SU-DHL-6 (cell line): ENCODE measurements around the gene PPP1R12B.
"Not testable (repeated sequence)": the region's sequence is repeated elsewhere in the genome, so short reads cannot be mapped to it uniquely, and the experiment has no call there.

ENCODE experiments used
- H2AFZ ChIP-seq: fragments of 200-600 bp; sonication (generic); 2 replicates; pipeline ENCODE4 v1.6.1; 2014; ENCODE audit warnings: low read depth, mild to moderate bottlenecking, moderate library complexity, mixed read lengths, antibody characterized with exemption, low read length; ENCODE audit not compliant: severe bottlenecking
- H3F3A ChIP-seq: fragments of 200-600 bp; shearing (Covaris generic); 2 replicates; pipeline ENCODE4 v1.6.0; 2016; ENCODE audit warnings: antibody characterized with exemption, mild to moderate bottlenecking; ENCODE audit not compliant: insufficient read depth
- H3K27ac ChIP-seq: fragments of 200-600 bp; sonication (generic); 2 replicates; pipeline ENCODE4 v1.5.1; 2016; ENCODE audit warnings: low read depth, mild to moderate bottlenecking, low read length, moderate library complexity, mixed read lengths
- H3K27me3 ChIP-seq: fragments of 200-600 bp; sonication (generic), shearing (Covaris generic); 2 replicates; pipeline ENCODE4 v1.6.0; 2014; ENCODE audit warnings: mild to moderate bottlenecking, low read length
- H3K36me3 ChIP-seq: fragments of 200-600 bp; sonication (generic); 2 replicates; pipeline ENCODE4 v1.6.1; 2014; ENCODE audit warnings: mild to moderate bottlenecking, low read length, mixed read lengths
- H3K4me2 ChIP-seq: fragments of 300-600, 200-600 bp; shearing (Covaris generic), sonication (generic); 2 replicates; pipeline ENCODE4 v1.6.0; 2014; ENCODE audit warnings: low read length, low read depth, mild to moderate bottlenecking; ENCODE audit not compliant: poor library complexity, severe bottlenecking
- H3K4me3 ChIP-seq: fragments of 200-600 bp; sonication (generic); 2 replicates; pipeline ENCODE4 v1.5.1; 2014; ENCODE audit warnings: antibody characterized with exemption, low read length, mild to moderate bottlenecking, mixed read lengths; ENCODE audit not compliant: insufficient read depth, poor library complexity, severe bottlenecking
- H3K79me2 ChIP-seq: fragments of 200-600 bp; sonication (generic); 2 replicates; pipeline ENCODE4 v1.6.1; 2014; ENCODE audit warnings: mild to moderate bottlenecking, low read length, moderate library complexity; ENCODE audit not compliant: insufficient read depth
- H3K9ac ChIP-seq: fragments of 200-600 bp; sonication (generic); 2 replicates; pipeline ENCODE4 v1.7.0; 2014; ENCODE audit warnings: mild to moderate bottlenecking, low read length
- H3K9me2 ChIP-seq: fragments of 200-600 bp; sonication (generic); replicated peaks from 2 replicates; pipeline ENCODE4 v1.6.1; 2014; ENCODE audit warnings: low read length; ENCODE audit not compliant: insufficient read depth
- H3K9me3 ChIP-seq: fragments of 200-600 bp; sonication (generic); 2 replicates; pipeline ENCODE4 v1.6.1; 2014; ENCODE audit warnings: low read length, mixed read lengths; ENCODE audit not compliant: insufficient read depth
- H4K20me1 ChIP-seq: fragments of 200-600 bp; sonication (generic); 2 replicates; pipeline ENCODE4 v1.6.1; 2014; ENCODE audit warnings: low read depth, mild to moderate bottlenecking, antibody characterized with exemption, low read length, moderate library complexity, mixed read lengths
- EZH2phosphoT487 ChIP-seq: fragments of 200-600 bp; sonication (generic), shearing (Covaris generic); conservative IDR thresholded peaks from 2 replicates; pipeline ENCODE4 v1.6.1; 2018; ENCODE audit warnings: mild to moderate bottlenecking, antibody characterized with exemption, low read length, moderate library complexity, mixed read lengths
- TF ChIP-seq, protein P1 (sequence below): fragments of 200-600 bp; sonication (generic); IDR thresholded peaks from one replicate; pipeline ENCODE4 v1.5.1; 2017; ENCODE audit warnings: antibody characterized with exemption, mild to moderate bottlenecking, low read length, moderate library complexity; ENCODE audit not compliant: insufficient read depth, poor library complexity, severe bottlenecking

The PPP1R12B gene

DNA sequence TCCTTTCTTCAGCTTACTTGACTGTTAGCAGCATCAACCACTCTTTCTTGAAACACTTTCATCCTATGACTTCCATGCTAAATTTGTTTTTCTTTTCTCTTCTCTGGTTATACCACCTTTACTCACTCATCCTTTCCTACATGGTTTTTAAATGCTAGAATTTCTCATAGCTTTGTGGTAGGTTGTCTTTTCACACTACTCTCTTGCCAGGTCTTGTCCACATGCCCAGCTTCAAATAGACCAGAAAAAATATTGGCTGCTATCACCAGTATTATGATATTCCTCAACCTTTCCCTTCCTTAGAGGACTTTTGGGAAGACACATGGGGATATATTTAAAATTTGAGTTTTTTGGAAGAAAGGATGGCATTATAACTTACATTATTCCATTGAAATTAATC lies 48.8 kb downstream of the PPP1R12B start:
- no peaks in the 10 kb centered on the region for H3K79me2 ChIP-seq
- no peaks in the 10 kb centered on the region for H3K27me3 ChIP-seq
- no peaks in the 10 kb centered on the region for H3F3A ChIP-seq
- TF ChIP-seq EZH2phosphoT487: no peak
- H3K36me3 ChIP-seq: no peaks in the 10 kb centered on the region
- H4K20me1 ChIP-seq: no peaks in the 10 kb centered on the region
- no peak overlapping the region for H3K4me3 ChIP-seq
- H3K9me3 ChIP-seq: no peaks in the 10 kb centered on the region
- no peak overlapping the region for H2AFZ ChIP-seq
- H3K27ac ChIP-seq: no peak overlapping the region
- no peak overlapping the region for H3K4me2 ChIP-seq
- no peaks in the 10 kb centered on the region for H3K9me2 ChIP-seq
- no peak overlapping the region for H3K9ac ChIP-seq

DNA sequence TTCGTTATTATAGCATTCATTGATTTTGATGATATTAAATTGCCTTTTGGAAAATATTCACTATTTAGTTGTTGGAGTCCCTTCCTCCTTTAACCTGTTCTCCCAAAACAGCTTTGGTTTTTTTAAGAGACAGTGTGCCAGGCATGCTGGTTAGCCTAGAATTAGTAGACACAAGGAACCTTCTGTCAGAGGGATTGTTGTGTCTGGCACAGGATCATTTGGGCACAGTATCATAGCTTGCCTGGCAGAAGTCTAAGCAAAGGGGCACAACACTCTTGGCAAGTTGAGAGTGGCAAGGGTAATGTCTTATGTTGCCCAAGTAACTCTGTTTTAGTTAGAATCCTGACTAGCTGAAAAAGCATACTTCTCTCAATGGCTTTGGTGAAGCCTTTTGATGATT lies 49.9 kb downstream of the PPP1R12B start:
- not testable (repeated sequence) for H2AFZ ChIP-seq, H3K27ac ChIP-seq, H3K79me2 ChIP-seq, H3K36me3 ChIP-seq, H3F3A ChIP-seq, H3K27me3 ChIP-seq, H3K9ac ChIP-seq, H3K9me3 ChIP-seq, H4K20me1 ChIP-seq, H3K4me3 ChIP-seq, H3K9me2 ChIP-seq, H3K4me2 ChIP-seq

DNA sequence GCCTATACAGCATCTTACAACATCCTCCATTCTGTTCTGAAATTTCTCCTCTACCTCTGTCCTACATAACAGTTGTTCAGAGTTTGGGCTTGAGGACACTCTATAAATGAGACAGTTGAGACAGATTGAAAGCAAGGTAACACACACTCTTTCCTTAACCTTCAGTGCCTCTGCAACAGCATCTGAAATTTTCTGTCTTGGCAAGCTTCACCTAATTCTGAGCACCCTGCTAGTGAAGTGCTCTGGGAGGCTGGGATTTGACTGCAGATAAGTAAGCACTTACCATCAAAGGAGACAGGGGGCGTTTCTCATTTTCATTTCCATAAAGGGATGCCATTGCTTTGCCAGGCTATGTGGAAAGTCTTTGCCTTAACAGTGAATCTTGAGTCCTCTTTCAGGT lies 53.3 kb downstream of the PPP1R12B start:
- H3K36me3 ChIP-seq, H4K20me1 ChIP-seq, H3K27me3 ChIP-seq: not testable (repeated sequence)

DNA sequence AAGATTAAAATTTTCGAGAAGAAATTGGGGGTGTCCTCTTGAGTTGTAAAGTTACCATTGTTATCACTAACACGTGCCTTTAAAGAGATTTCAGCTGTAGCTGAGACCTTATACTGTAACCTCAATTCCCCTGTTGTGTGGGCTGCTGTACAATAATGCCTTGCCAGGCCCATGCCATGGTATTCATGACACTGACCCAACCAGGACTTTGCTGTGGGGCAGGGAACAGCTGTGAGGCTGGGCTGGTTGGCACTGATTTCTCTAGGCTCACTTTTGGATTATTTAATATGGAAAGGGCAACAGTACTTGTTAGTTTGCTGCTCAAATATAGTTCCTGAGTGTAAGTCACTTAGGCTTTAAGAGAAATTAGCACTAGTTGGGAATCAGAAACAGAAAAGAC lies 54.9 kb downstream of the PPP1R12B start:
- not testable (repeated sequence) for H2AFZ ChIP-seq, H3K9ac ChIP-seq, H4K20me1 ChIP-seq, H3K4me3 ChIP-seq, H3F3A ChIP-seq, H3K9me2 ChIP-seq, H3K27ac ChIP-seq, H3K27me3 ChIP-seq, H3K4me2 ChIP-seq, H3K9me3 ChIP-seq, H3K36me3 ChIP-seq, H3K79me2 ChIP-seq

More for the DNA sequence above, 53.3 kb downstream of the PPP1R12B start:
- H3K9ac ChIP-seq, H3K79me2 ChIP-seq, H3K4me2 ChIP-seq, H3F3A ChIP-seq, H2AFZ ChIP-seq, H3K27ac ChIP-seq, H3K9me2 ChIP-seq, H3K4me3 ChIP-seq, H3K9me3 ChIP-seq: not testable (repeated sequence)

DNA sequence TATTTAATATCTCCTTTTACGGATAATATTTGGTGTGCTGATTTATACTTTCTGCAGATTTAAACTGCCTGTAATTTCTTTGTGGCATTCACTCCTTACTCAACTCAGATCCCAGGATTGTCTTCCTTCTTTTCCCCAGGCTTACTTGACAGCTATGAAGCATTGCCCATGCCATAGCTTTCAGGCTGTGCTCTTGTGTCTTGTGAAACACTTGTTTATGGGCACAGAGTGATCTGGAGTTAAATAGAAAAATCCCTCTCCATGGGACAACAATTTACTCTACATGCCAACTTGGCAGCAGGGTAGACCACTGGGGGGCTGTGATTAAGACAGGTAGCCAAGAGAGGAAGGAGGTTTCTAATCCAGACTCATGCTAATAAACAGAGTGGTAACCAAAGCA lies 57.4 kb downstream of the PPP1R12B start:
- TF ChIP-seq, protein P1, sequence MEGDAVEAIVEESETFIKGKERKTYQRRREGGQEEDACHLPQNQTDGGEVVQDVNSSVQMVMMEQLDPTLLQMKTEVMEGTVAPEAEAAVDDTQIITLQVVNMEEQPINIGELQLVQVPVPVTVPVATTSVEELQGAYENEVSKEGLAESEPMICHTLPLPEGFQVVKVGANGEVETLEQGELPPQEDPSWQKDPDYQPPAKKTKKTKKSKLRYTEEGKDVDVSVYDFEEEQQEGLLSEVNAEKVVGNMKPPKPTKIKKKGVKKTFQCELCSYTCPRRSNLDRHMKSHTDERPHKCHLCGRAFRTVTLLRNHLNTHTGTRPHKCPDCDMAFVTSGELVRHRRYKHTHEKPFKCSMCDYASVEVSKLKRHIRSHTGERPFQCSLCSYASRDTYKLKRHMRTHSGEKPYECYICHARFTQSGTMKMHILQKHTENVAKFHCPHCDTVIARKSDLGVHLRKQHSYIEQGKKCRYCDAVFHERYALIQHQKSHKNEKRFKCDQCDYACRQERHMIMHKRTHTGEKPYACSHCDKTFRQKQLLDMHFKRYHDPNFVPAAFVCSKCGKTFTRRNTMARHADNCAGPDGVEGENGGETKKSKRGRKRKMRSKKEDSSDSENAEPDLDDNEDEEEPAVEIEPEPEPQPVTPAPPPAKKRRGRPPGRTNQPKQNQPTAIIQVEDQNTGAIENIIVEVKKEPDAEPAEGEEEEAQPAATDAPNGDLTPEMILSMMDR: no peak
- no peak for TF ChIP-seq EZH2phosphoT487
- Histone ChIP-seq H3F3A (no peaks in the 10 kb centered on the region), H3K36me3 (no peaks in the 10 kb centered on the region), H3K79me2 (no peaks in the 10 kb centered on the region), H3K27me3 (no peaks in the 10 kb centered on the region), H3K9me3 (no peaks in the 10 kb centered on the region), H3K4me2 (no peak overlapping the region), H3K9me2 (no peaks in the 10 kb centered on the region), H4K20me1 (no peaks in the 10 kb centered on the region), H3K27ac (no peak overlapping the region), H2AFZ (no peak overlapping the region), H3K4me3 (no peak overlapping the region), H3K9ac (no peak overlapping the region)

DNA sequence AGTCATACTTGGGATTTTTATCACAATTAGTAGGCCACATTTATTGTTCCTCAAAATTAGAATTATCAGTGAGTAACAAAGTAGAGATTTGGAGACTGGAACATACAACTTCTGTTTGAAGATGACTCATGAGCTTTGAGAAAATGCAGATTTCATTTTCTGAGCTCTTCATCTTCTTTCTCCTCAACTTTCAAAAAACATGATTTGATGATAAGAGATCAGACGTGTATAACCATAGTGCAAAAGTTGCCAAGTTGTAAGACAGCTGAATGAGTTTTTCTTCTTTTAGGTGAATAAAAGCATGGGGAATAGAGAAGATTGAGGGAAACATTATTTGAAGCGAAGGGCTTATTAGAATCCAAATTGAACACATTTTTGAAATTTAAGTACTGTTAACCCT lies 58.4 kb downstream of the PPP1R12B start:
- H3K9me3 ChIP-seq, H3K79me2 ChIP-seq, H3K36me3 ChIP-seq, H3K27ac ChIP-seq, H3K4me3 ChIP-seq, H3K9ac ChIP-seq, H3K9me2 ChIP-seq, H3K27me3 ChIP-seq, H3K4me2 ChIP-seq, H2AFZ ChIP-seq, H3F3A ChIP-seq, H4K20me1 ChIP-seq: not testable (repeated sequence)

DNA sequence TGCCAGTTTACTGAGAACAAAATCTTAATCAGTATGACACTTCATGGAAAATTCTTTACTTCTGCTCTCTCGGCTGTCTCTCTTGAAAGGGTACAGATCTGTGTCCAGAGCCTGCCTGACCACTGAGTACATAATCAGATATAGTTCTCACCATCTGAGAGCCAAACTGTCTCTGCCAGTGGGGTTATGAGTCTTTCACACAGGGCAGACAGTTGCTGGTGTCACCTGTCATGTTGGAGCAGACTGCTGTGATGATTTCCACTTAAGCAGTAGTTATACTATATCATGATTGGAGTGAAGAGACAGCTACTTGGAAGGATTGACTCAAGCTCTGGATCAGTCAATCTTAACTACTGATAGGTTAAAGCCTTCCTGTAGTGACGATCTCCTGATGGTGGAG lies 58.9 kb downstream of the PPP1R12B start:
- not testable (repeated sequence) for H3K27ac ChIP-seq, H3K79me2 ChIP-seq, H4K20me1 ChIP-seq, H3K4me3 ChIP-seq, H2AFZ ChIP-seq, H3K9ac ChIP-seq, H3K9me2 ChIP-seq, H3K36me3 ChIP-seq, H3F3A ChIP-seq, H3K27me3 ChIP-seq, H3K4me2 ChIP-seq, H3K9me3 ChIP-seq
